GM06990 (cell line): ENCODE data around the gene STAT3.

Experiments
- DNase-seq: peaks from one replicate; pipeline ENCODE4 v3.0.0-alpha.2; 2011; ENCODE audit not compliant: insufficient read length; ENCODE audit errors: extremely low read depth
- H3K27me3 ChIP-seq: replicated peaks from 2 replicates; pipeline ENCODE4 v1.6.0; 2011; ENCODE audit warnings: low read length; ENCODE audit not compliant: control insufficient read depth, insufficient read depth
- H3K36me3 ChIP-seq: 2 replicates; pipeline ENCODE4 v1.5.1; 2011; ENCODE audit warnings: low read length; ENCODE audit not compliant: control insufficient read depth, insufficient read depth
- H3K4me3 ChIP-seq: replicated peaks from 2 replicates; pipeline ENCODE4 v1.5.1; 2011; ENCODE audit warnings: low read depth, mild to moderate bottlenecking, control low read depth, low read length
- TF ChIP-seq, protein P1 (sequence below): IDR thresholded peaks from 2 replicates; pipeline ENCODE4 v1.5.1; 2011; ENCODE audit warnings: low read length, control low read depth, mild to moderate bottlenecking, inconsistent platforms; ENCODE audit not compliant: insufficient read depth, poor library complexity, severe bottlenecking

The STAT3 gene

DNA sequence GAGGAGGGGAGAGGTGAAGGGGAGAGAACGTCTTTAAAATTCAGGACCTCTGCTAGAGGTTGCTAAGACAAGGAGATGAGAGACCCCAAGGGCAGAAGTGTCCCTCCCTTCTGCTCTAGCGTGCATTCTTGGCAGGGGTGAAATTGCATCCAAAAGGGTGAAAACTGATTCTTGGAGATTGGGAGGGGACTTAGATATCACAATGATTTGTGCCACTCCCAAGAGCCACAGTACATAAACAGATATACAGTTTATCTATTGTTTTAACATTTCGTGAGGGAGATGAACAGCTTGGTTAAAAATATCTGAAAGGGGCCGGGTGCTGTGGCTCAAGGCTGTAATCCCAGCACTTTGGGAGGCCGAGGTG is 22.1 kb upstream of the STAT3 start:
- Histone ChIP-seq H3K27me3 (no peaks in the 10 kb centered on the region), H3K36me3 (no peaks in the 10 kb centered on the region), H3K4me3 (no peak overlapping the region)
- TF ChIP-seq, protein P1, sequence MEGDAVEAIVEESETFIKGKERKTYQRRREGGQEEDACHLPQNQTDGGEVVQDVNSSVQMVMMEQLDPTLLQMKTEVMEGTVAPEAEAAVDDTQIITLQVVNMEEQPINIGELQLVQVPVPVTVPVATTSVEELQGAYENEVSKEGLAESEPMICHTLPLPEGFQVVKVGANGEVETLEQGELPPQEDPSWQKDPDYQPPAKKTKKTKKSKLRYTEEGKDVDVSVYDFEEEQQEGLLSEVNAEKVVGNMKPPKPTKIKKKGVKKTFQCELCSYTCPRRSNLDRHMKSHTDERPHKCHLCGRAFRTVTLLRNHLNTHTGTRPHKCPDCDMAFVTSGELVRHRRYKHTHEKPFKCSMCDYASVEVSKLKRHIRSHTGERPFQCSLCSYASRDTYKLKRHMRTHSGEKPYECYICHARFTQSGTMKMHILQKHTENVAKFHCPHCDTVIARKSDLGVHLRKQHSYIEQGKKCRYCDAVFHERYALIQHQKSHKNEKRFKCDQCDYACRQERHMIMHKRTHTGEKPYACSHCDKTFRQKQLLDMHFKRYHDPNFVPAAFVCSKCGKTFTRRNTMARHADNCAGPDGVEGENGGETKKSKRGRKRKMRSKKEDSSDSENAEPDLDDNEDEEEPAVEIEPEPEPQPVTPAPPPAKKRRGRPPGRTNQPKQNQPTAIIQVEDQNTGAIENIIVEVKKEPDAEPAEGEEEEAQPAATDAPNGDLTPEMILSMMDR = no peak
- DNase-seq = no peak

DNA sequence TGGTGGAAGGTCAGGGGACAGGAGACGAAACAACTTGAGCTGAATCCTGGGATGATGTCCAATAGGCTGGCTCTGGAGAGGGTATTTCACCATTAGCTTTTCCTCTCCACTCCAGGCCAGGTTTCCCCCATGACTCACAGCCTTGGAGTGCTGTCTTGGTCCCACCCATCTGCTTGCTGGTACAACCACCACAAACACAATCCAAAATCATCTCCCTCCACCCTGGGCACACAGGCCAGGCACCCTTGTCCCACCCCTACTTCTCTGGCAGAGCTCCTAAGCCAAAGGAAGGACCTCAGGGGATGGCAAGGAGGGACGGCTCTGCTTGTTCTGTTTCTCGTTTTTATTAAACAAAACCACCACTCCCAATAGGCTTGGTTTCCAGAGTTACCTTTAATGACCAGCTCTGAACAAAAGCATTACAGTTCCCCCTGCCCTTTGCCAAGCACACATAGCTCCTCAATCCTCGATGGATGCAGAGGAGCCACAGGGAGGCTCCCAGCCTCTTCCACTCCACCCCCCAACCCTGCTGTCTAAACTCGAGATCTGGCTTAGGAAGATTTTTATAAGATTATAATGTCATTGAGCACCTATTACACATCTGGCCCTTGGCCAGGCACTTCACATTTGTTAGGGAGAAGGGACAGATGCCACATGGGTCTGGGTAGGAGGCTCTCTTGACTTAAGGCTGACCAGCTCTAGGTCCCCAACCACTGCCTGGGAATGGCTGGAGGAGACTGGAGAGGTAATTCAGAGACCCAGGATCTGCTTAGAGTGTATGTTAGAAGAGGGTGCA is 21.5 kb upstream of the STAT3 start:
- DNase-seq = no peak
- no peaks in the 10 kb centered on the region for H3K36me3 ChIP-seq
- H3K27me3 ChIP-seq = no peaks in the 10 kb centered on the region
- no peak overlapping the region for H3K4me3 ChIP-seq
- TF ChIP-seq, protein P1 = no peak

DNA sequence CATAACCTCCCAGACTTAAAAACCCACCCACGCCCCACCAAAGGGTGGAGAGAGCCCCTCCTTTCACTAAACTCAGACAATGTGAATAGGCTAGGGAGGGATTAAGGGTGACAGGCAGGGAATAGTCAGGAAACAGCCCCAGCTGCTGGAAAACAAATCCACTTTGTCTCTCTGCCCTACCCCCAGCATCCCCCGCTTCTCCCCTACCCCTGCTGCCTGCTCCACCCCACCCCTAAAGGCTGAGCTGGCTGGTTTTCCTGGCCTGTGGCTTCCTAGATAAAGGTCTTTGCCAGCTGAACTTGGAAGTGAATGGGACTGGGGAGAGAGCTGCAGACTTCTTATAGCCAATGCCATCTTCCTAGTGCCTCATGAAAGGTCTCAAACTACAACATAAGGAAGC is 19.8 kb upstream of the STAT3 start:
- no peak for DNase-seq
- TF ChIP-seq, protein P1 = no peak
- no peaks in the 10 kb centered on the region for H3K27me3 ChIP-seq
- H3K4me3 ChIP-seq = no peak overlapping the region
- no peaks in the 10 kb centered on the region for H3K36me3 ChIP-seq

DNA sequence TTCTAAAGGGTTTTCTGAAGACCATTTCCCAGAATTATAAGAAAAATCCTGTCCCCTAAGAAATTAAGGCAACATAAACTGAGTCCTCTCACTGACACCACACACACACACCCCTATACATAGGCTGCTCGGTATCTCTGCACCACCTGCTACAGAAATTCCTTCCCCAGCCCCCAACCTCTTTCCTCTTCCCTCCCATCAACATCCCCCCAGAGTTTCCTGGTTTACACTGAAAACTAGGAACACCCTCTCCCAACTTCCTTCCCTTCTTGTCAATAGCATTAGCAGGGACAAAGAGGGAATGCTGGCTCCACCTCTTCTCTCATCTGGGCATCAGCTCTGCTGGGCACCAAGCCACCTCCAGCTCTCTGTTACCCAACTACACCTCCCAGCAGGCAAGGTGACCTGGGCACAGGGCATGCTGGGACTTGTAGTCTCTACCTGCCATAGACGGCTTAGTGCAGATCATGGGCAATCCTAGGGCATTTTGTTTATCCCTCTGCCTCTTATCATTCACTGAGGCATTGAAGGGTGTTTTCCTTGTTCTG is 19.1 kb upstream of the STAT3 start:
- DNase-seq = no peak
- H3K4me3 ChIP-seq = no peak overlapping the region
- no peaks in the 10 kb centered on the region for H3K27me3 ChIP-seq
- H3K36me3 ChIP-seq = no peaks in the 10 kb centered on the region
- TF ChIP-seq, protein P1 = no peak

DNA sequence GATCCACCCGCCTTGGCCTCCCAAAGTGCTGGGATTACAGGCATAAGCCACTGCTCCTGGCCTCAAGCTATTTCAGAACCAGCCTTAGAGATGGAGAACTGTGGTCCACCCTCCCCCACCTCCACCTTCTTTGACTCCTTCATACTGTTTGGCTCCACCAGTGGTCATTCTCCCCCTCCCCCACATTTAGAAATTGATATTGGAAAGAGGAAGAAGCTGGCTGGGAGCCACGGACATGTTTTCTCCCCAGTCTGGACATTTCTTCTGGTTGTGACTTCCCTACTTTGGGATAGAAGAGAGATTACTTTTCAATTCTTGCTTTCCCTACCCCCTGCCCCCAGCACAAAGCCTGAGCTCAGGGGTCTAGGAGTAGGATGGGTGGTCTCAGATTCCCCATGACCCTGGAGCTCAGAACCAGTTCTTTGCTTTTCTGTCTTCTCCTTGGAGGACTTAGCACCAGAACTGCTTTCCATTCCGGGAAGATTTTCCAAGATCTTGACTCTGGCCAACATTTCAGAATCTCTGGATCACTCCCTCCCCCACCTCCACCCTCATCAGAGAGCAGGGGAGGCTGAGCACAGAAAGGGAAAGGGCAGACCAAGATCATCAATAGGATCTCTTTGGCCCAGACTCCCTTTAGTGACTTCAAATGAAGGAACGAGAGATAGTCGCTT is 18.5 kb upstream of the STAT3 start:
- TF ChIP-seq, protein P1 = no peak
- H3K27me3 ChIP-seq = no peaks in the 10 kb centered on the region
- no peaks in the 10 kb centered on the region for H3K36me3 ChIP-seq
- DNase-seq = no peak
- H3K4me3 ChIP-seq = no peak overlapping the region
